Measurements from ENCODE around the gene CUL7. TPM values are rescaled to one million over a fixed set of nuclear protein-coding genes. Genes with fewer than 3 reads are reported as not detected.
"Not testable (repeated sequence)": the region's sequence is repeated elsewhere in the genome, so short reads cannot be mapped to it uniquely, and the experiment has no call there.

The CUL7 gene
- 21.5 TPM for polyA plus RNA-seq (2012; ENCODE audit: insufficient read depth, insufficient read length)

DNA sequence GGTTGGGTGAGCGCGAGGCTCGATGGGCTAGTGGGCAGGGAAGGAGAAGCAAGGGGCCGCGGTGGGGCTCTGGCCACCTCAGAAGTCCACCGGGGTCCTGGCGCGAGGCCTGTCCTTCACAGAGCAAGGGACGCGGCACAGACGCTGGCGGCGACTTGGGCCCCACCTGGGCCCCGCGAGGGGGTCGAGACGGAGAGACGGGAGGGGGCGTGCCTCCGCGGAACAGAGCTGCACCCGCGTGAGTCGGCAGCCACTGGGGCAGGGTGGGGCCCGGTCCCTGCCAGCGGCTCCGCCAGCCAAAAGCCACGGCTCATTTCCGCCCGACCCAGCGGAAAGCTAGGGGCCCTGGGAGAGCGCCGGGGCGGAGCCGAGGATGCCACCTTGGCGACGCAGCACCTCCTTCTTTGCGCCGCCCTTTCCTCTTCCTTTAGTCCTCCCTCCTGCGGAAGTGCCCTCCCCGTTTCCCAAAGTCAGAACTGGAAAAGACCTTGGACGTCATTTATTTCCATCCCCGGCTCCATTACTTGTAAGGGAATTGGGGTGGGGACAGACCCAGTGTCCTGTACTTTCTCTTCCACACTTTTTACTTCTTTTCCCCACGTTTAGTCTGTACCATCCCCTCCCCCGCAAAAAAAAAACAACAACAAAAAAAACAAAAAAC lies at the start of gene CUL7:
Gene CUL7, minus strand, starts transcription at position 307 of the 661 bp plus-strand sequence. CDS start 1,063 bp downstream, outside the sequence.
- peak; percentile 89 for DNase-seq (ENCODE audit: low read depth, low spot score)
- H3K4me3 ChIP-seq (ENCODE audit: low read length): peak within 1 kb of the TSS; percentile 87

DNA sequence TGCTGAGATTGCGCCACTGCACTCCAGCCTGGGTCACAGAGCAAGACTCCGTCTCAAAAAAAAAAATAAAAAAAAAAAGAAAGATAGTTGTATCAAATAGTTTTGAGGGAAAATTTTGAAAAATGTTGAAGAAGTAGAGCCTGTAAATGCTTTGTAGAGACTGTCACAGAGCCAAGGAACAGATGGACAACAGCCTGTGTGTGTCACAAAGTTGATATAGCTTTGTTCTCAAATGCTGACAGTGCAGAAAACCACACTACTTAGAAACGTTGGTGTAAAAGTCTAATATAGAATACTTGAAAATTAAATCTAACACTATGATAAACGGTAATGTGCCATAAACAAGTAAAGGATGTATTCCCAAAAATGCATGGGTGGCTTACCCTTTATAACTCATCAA lies 47.8 kb upstream of the CUL7 start:
- no peak overlapping the region for H3K4me3 ChIP-seq (ENCODE audit: low read length)
- no peak for DNase-seq (ENCODE audit: low read depth, low spot score)

DNA sequence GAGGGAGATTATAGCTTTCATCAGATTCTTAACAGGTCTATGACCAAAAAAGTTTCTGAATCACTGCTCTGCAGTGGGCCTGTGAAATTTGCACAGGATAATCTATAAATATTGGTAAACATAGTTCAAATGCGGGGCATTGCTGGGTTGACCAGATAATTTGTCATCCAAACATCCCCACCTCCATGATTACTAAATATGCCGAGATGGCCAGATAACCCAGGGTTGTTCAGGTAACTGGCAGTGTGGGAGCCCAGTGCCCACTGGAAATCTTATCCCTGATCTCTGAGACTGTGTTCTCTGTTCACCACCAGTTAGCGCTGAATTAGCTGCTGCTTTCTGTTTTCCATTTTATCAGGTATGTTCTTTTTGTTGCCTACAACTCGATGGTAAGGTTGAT lies 43.9 kb upstream of the CUL7 start:
- H3K4me3 ChIP-seq (ENCODE audit: low read length): no peak overlapping the region
- DNase-seq (ENCODE audit: low read depth, low spot score): no peak

DNA sequence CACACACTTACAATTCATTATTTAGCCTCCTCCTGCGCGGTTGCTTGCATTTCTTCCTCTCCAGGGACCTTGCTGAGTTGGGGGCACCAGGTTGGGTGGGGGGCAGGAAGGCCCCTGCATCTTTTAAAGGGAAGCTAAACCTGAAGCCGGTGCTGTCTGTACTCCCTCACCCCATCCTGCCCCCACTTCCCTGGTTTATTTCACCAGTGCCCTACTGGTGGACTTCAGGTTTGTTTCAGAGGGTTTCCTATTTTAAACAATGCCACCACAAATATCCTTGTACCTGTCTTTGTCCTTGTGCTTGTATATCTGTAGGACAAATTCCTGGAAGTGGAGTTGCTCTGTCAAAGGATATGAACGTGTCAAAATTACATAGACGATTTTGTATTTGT lies 43.4 kb upstream of the CUL7 start:
- no peak overlapping the region for H3K4me3 ChIP-seq (ENCODE audit: low read length)
- no peak for DNase-seq (ENCODE audit: low read depth, low spot score)

DNA sequence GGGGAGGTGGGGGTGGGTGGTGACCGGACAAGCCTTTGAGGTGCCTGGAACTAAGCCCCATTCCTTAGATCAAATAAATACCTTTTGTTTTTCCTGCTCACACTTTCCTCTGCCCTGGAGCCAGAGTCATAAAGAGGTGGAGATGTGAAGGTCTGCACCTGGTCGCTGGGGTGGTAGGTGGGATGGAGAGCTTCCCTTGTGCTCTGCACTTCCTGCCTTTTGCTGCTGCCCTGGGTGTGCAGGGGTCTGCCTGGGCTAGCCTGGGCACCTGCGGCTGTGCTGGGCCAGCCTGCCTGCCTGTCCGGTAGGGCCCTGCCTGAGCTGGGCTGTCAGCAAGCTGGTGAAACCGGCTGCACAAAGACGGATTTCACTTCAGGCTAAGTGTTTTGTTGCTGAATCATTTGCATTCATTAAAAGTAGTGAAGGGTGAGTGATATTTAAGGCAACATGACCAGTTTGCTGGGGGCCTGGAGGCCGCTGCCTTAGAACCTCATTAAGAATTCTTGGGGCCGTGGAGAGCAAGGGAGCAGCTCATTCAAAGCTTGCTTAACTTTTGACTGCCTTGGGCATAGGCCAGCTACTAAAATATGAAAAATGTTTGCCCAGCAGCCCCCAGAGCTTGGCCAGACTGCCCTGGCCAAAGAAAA lies 42.9 kb upstream of the CUL7 start:
- H3K4me3 ChIP-seq (ENCODE audit: low read length): no peak overlapping the region
- DNase-seq (ENCODE audit: low read depth, low spot score): no peak

DNA sequence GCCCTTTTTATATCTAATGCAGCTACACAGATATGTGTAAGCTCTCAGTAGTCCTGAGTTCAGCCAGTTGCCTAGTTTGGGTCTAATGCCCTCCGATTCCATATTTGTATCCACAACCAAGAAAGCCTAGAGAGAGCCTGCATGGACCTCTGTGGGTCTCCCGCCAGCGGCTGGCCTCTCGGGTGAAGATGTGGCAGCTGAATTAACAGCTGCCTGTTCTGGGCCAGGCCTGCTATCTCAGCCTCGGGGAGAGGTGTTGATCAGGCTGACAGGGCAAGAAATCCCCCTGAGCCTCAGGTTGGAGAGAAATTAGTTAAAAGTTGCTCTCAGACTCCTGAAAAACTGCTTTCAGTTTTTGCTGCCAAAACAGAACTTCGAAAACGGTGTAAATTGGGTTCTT lies 42.3 kb upstream of the CUL7 start:
- DNase-seq (ENCODE audit: low read depth, low spot score): no peak
- no peak overlapping the region for H3K4me3 ChIP-seq (ENCODE audit: low read length)

DNA sequence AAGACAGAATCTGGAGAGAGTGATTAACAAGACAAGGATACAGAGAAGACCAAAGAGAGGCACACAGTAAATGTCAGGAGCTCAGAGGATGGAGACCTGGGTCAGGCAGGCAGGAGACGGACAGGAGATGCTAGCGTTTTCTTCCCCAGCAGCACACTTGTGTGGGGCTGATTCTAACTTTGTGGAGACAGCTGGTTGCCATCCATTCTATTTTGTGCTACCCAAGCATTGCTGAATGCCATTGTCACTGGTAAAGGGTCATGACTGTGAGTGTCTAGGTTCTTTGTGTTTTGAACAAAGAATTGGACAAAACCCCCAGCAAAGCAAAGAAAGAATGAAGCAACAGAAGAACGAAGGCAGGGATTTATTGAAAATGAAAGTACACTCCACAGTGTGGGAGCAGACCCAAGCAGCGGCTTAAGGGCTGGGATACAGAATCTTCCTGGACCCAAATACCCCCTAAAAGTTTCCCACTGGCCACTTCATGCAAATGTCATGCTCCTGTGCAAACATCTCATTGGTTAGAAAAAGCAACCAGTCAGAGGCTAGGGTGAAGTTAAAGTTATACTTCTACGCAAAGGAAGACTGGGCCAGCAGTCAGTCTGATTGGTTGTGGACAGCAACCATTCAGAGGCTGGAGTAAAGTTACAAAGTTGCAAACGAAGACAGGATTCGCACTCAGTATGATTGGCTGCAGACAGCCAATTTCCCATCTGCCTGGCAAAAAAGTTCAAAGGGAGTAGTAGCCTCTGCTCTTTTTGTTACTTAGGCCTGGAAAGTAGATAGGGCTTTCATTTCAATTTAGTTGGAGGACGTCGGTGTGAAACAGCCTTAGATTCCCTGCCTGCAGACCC lies 40.0 kb upstream of the CUL7 start:
- peak; percentile 67 for DNase-seq (ENCODE audit: low read depth, low spot score)
- H3K4me3 ChIP-seq (ENCODE audit: low read length): peak overlapping the region; percentile 50

DNA sequence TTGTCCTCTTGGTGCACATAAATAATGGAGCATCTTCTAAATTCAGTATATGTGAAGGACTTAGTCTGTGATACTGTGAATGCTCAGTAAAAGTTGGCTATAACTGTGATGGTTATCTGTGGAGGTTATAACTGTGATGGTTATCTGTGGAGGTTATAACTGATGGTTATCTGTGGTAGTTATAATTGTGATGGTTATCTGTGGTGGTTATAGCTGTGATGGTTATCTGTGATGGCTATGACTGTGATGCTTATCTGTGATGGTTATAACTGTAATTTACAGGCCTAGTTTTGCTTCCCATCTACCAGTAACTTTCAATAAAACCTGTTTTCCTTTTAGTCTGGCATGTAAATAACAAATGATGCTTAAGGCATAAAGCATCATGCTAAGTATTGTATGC lies 39.0 kb upstream of the CUL7 start:
- DNase-seq (ENCODE audit: low read depth, low spot score): peak; percentile 50
- no peak overlapping the region for H3K4me3 ChIP-seq (ENCODE audit: low read length)

DNA sequence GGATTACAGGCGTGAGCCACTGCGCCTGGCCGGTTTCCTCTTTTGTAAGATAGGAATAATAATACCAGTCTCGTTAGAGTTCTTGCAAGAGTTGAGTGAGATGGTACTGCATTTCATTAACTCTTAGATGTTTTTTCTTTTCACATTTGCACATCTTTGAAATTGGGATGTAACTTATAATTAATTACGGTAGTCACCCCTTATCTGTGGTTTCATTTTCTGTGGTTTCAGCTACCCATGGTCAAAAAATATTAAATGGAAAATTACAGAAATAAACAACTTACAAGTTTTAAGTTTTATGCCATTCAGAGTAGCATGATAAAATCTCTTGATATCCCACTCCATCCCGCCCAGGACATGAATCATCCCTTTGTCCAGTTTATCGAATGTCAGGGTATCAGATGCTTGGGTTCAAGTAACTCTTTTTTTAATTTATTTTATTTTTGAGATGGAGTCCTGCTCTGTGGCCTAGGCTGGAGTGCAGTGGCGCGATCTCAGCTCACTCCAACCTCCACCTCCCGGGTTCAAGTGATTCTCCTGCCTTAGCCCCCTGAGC lies 37.9 kb upstream of the CUL7 start:
- DNase-seq (ENCODE audit: low read depth, low spot score): no peak
- no peak overlapping the region for H3K4me3 ChIP-seq (ENCODE audit: low read length)

DNA sequence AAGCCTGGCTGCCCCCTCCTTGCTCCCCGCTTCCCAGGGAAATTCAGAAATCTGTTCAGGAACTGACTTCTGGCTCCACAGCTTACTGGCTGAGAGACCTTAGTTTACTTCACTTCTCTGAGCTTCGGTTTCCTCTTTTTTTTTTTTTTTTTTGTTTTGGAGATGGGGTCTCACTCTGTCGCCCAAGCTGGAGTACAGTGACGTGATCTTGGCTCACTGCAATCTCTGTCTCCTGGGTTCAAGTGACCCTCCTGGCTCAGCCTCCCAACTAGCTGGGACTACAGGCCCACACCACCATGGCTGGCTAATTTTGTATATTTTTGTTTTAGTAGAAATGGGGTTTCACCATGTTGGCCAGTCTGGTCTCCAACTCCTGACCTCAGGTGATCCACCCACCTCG lies 37.4 kb upstream of the CUL7 start:
- DNase-seq (ENCODE audit: low read depth, low spot score): no peak
- no peak overlapping the region for H3K4me3 ChIP-seq (ENCODE audit: low read length)

DNA sequence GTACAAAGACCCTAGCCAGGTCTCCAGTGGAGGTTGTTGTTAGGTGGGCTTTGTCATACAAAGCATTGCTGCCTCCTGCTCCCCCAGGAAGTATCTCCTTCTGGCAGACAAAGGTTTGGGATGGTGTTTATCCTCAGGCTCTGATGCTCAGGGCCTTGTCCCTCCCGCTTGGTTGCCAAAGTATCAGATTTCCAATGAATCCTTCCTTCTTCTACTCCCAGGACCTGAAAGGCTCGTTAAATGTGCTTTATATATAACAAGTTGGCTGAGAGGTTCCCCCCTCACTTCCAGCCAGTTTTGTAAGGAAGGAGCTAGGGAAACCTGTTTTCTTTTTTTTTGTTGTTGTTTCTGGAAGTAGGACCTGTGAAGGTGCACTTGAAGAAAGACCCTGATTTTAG lies 36.9 kb upstream of the CUL7 start:
- no peak overlapping the region for H3K4me3 ChIP-seq (ENCODE audit: low read length)
- DNase-seq (ENCODE audit: low read depth, low spot score): no peak

DNA sequence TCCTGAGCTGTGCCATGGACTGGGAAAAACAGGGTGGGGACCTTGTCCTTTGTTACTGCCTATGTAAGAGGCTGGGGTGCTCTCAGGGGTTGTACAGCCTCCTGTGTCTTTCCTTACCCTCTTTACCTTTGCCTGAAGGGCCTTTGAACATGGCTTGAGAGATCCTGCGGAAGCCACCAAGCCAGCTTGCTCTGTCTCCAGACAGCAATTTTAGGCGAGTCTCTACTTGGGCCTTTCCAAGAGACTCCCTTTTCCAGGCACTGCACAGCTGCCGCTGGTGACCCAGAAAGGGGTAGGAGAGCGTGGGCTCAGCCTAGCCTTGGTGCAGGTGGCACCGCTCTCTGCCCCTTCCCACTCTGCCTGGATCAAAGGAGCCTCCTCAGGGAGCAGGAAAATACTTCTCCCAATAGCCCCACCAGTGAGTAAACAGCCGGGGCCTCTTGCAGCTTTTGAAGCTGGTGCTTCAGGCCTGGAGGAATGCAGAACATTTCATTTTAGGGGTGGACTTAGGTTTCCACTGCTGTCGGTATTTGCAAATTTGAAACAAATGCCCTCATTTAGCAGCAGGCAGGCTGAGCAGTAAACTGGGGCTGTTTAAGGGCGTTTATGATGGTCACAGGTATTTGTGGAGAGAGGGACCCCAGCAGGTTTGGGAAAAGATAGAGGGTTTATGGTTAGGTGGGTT lies 36.4 kb upstream of the CUL7 start:
- no peak overlapping the region for H3K4me3 ChIP-seq (ENCODE audit: low read length)
- DNase-seq (ENCODE audit: low read depth, low spot score): no peak

DNA sequence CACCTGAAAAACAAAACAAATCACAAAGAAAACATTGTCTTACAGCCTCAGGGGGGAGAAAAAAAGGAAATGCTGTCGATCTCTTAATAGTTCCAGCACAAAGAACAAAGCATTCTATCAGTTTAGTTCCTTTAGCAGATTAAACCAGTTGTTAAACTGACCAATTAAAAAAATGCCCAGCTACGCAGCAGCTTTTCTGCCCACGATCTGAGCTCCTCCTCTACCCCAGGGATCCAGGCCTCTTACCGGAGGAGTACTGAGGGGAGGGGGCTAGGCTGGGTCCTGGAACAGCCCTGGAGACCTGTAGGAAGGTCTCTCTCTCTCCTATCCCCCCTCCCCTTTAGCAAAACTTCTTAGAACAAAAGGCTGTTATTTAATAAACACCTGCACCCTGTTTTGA lies 35.8 kb upstream of the CUL7 start:
- no peak overlapping the region for H3K4me3 ChIP-seq (ENCODE audit: low read length)
- no peak for DNase-seq (ENCODE audit: low read depth, low spot score)

DNA sequence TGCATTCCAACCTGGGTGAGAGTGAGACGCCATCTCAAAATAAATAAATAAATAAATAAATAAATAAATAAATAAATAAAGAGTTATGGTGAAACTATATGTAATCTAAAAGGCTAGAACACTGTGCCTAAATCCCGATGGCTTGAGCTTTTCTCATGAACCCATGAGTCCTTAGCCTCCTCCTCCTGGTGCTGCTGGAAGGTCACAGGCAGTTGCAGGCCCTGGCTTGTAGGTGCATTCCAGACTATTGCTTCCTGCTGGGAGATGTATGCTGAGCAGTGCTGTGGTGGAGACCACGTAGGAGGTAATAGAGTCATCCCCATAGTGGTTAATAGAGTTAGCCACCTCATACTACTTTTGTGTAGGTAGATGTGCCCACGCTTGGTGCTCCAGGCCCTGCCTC lies 35.0 kb upstream of the CUL7 start:
- no peak for DNase-seq (ENCODE audit: low read depth, low spot score)
- no peak overlapping the region for H3K4me3 ChIP-seq (ENCODE audit: low read length)

DNA sequence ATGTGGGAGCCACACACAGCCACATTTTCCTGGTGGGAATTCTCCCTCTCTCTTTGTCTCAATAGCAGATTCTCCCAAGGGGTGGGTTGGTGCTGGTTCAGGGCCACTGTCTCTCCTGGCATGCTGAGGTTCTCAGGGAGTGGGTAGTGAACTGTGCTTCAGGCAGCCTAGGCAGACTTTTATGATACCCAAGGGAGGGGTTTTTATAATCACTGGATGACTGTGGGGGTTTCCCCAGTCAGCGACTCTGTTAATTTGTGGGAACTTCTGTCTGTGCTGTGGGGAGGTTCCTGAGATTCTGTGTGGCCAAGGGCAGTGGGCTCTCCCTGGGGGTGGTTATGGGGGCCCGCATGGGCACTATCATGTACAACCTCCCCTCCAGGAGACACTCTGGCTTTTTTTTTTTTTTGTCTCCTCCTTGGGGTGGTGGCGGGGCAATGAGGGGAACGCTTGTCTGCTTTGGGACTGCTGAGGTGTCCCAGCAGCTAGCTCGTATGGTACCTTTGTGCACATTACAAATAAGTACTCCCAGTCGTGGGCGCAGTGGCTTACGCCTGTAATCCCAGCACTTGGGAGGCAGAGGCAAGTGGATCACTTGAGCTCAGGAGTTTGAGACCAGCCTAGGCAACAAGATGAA lies 32.5 kb upstream of the CUL7 start:
- no peak for DNase-seq (ENCODE audit: low read depth, low spot score)
- H3K4me3 ChIP-seq (ENCODE audit: low read length): no peak overlapping the region

DNA sequence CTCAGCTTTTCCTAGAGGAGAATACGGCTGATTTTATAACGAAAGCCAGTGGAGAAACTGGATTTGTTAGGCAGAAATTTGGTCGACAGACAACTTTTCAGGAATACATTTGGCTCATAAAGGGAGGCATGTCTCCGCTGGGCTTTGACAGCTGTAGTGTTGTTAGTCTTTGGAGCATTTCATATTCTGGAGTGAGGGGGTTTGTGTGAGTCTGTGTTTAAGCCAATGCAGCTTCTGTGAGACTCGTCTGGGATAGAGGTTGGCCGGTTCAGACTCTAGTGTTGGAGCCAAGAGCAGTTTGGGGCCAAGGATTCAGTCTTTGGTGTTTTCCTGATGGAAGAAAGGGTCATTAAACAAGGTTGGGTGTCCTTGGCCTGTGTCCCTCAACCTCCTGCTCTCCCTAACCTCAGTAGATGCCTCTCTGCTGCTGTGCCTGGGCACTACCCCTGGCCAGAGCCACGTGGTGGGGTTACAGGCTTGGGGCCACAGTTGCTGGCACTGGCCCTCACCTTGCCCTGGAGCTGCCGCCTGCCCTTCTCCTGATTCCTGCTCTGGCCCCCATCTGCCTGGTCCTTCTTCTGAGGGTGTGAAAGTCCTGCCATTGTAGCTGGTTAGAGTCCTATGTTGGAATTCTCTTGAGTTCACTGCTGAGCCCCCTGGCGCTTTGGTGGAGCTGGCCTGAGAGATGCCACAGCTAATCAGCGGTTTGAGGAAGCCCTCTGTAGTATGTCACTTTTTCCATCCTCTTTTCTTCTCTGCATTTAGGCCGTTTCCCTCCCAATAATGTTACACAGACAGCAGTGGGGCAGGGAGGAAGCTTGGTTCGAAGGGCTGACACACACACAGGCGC lies 29.4 kb upstream of the CUL7 start:
- no peak overlapping the region for H3K4me3 ChIP-seq (ENCODE audit: low read length)
- no peak for DNase-seq (ENCODE audit: low read depth, low spot score)

DNA sequence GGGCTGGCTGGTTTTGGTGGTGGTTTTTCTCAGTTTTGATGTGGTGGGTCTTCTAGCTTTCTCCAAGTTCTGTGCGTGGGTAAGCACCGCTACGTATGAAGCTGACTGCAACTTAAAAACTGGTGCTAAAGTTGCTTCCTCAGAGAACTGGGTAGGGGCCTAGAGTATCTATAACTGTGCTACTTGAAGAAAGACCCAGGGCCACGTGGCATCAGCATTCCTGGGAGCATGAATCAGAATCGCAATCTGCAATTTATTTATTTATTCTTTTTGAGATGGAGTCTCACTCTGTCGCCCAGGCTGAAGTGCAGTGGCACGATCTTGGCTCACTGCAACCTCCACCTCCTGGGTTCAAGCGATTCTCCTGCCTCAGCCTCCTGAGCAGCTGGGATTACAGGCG lies 28.3 kb upstream of the CUL7 start:
- not testable (repeated sequence) for DNase-seq (ENCODE audit: low read depth, low spot score); H3K4me3 ChIP-seq (ENCODE audit: low read length)

DNA sequence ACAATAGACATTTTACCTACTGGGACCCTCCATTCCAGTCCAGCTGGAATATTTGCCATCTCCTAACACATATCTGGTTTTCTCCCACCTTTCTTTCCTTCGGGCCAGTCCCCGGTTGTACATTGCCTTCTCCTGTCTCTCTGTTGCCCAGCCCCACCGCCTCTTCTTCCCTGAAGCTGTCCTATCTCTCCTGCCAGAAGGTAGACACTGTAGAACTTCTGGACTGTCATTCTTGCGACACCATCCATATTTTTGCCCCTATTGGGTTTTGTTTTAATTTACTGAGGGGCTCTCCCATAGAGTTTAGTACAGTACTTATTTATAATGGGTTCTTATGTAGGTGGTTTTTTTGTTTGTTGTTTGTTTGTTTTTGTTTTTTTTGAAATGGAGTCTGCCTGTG lies 27.4 kb upstream of the CUL7 start:
- H3K4me3 ChIP-seq (ENCODE audit: low read length): no peak overlapping the region
- DNase-seq (ENCODE audit: low read depth, low spot score): no peak

Measured in Jurkat, Clone E6-1 (cell line).